ENCODE results near the gene VCX2.
"Not testable (repeated sequence)": the region's sequence is repeated elsewhere in the genome, so short reads cannot be mapped to it uniquely, and the experiment has no call there.

Gene VCX2

DNA sequence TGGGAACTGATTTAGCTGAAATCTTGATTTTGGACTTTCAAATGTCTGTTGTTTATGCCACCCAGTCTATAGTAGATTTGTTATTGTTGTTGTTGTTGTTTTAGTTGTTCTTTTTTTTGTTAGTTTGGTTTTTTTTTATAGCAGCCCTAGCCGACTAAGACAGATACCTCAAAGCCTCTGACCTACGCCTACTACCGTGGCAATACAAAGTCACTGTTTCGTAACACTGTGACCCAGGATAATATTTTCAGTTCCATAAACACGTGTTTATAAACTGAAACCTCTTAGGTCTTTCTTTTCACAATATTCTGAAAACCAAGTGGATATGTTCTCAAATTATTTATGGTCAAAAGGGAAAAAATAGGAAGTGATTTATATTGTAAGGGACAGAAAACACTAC, 32.8 kb downstream of the VCX2 start:
- TF ChIP-seq POLR2AphosphoS5 (IDR thresholded peaks at IDR 0.05; ENCODE audit: borderline replicate concordance, low read depth, low read length) (no peak), EZH2 (IDR thresholded peaks at IDR 0.05) (no peak), FOXP2 (optimal IDR thresholded peaks at IDR 0.05; ENCODE audit: control extremely low read depth, extremely low read length, insufficient read depth) (no peak)
- DNase-seq (ENCODE audit: low read depth, low spot score), result no peak
- no peak overlapping the region for H3K9ac ChIP-seq (ENCODE audit: insufficient read length)
- H3K27ac ChIP-seq, result no peak overlapping the region
- H3K9me3 ChIP-seq (ENCODE audit: low read depth, low read length), result no peaks in the 10 kb centered on the region
- H3K36me3 ChIP-seq (ENCODE audit: insufficient read depth, low read length), result no peaks in the 10 kb centered on the region
- H3K4me3 ChIP-seq, result no peak overlapping the region

DNA sequence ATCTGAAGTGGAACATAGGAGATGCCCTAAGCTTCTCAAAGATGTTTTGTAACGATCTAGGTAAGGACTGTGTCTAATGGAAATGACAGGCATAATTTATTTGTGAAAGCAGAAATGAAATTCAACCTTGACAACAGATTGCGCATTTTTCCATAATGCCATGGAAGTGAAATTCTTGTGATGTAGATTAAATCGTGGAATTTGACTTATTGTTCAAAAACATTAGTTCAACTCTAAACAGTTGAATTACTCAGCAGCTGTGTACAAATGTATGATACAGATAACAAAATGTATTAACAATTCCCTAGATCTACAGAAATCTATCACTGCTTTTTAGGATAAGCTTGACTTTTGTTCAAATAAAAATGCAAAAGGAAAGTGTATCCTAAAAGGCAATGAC, 44.4 kb downstream of the VCX2 start:
- Histone ChIP-seq H3K9me3 (ENCODE audit: low read depth, low read length) (no peaks in the 10 kb centered on the region), H3K9ac (ENCODE audit: insufficient read length) (no peak overlapping the region), H3K4me3 (no peak overlapping the region), H3K27ac (no peak overlapping the region), H3K36me3 (ENCODE audit: insufficient read depth, low read length) (no peaks in the 10 kb centered on the region)
- TF ChIP-seq POLR2AphosphoS5 (IDR thresholded peaks at IDR 0.05; ENCODE audit: borderline replicate concordance, low read depth, low read length) (no peak), EZH2 (IDR thresholded peaks at IDR 0.05) (no peak), FOXP2 (optimal IDR thresholded peaks at IDR 0.05; ENCODE audit: control extremely low read depth, extremely low read length, insufficient read depth) (no peak)
- DNase-seq (ENCODE audit: low read depth, low spot score), result no peak

DNA sequence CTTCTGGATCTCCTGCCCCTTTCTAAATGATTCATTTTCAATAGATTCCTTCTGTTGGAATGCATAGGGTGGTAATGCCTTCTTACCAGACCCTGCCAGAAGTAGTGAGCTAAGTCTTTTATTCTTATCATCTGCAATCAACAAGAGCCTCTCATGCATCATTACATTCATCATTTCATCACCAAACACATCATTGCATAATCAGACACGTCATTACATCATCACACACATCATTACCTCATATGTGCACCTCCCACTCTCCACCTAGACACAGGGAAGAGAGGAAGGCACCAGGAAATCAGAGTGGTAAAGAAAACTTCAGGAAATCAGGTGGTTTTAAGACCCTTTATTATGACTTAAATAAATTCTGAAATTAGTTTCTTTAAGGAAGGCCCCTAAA, 45.0 kb downstream of the VCX2 start:
- H3K36me3 ChIP-seq (ENCODE audit: insufficient read depth, low read length), result no peaks in the 10 kb centered on the region
- H3K27ac ChIP-seq, result no peak overlapping the region
- H3K9me3 ChIP-seq (ENCODE audit: low read depth, low read length), result no peaks in the 10 kb centered on the region
- H3K4me3 ChIP-seq, result no peak overlapping the region
- TF ChIP-seq POLR2AphosphoS5 (IDR thresholded peaks at IDR 0.05; ENCODE audit: borderline replicate concordance, low read depth, low read length) (no peak), FOXP2 (optimal IDR thresholded peaks at IDR 0.05; ENCODE audit: control extremely low read depth, extremely low read length, insufficient read depth) (no peak), EZH2 (IDR thresholded peaks at IDR 0.05) (no peak)
- no peak for DNase-seq (ENCODE audit: low read depth, low spot score)
- no peak overlapping the region for H3K9ac ChIP-seq (ENCODE audit: insufficient read length)

DNA sequence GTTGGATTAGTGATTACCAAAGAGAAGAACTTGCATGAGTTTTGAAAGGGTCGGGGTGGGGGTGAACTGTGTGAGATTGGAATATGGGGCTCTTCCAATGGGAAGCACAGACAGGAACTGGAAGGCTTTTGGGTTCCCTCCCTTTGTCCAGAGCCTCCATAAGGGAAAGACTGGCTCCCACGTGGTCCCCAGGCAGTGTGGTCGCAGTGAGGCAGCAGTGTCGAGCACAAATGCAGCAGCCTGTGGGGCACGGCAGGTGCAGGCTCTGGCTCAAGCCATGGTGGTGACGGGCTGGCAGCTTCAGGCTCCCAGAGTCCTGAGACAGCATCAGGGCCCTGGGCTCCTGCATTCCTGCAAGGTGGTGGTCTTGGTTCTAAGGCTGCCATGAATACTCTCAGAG, 45.5 kb downstream of the VCX2 start:
- Histone ChIP-seq H3K9ac (ENCODE audit: insufficient read length) (no peak overlapping the region), H3K27ac (no peak overlapping the region), H3K4me3 (no peak overlapping the region), H3K36me3 (ENCODE audit: insufficient read depth, low read length) (no peaks in the 10 kb centered on the region), H3K9me3 (ENCODE audit: low read depth, low read length) (no peaks in the 10 kb centered on the region)
- no peak for DNase-seq (ENCODE audit: low read depth, low spot score)
- TF ChIP-seq POLR2AphosphoS5 (IDR thresholded peaks at IDR 0.05; ENCODE audit: borderline replicate concordance, low read depth, low read length) (no peak), EZH2 (IDR thresholded peaks at IDR 0.05) (no peak), FOXP2 (optimal IDR thresholded peaks at IDR 0.05; ENCODE audit: control extremely low read depth, extremely low read length, insufficient read depth) (no peak)

DNA sequence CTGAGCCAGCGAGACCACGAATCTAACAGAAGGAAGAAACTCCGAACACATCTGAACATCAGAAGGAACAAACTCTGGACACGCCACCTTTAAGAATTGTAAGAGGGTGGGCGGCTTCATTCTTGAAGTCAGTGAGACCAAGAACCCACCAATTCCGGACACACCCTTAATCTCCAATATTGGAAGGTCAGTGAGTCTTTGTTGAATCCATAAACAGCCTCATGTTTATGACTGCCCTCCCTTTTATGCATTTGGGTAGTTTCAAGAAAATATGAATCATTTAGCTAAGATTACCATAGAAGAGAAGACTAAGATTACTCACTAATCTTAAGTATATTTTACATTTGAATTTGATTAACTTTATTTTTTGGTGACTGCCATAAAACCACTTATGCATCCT, 48.5 kb downstream of the VCX2 start:
- Histone ChIP-seq H3K4me3 (no peak overlapping the region), H3K36me3 (ENCODE audit: insufficient read depth, low read length) (no peaks in the 10 kb centered on the region), H3K27ac (no peak overlapping the region), H3K9ac (ENCODE audit: insufficient read length) (no peak overlapping the region), H3K9me3 (ENCODE audit: low read depth, low read length) (no peaks in the 10 kb centered on the region)
- no peak for TF ChIP-seq EZH2 (IDR thresholded peaks at IDR 0.05)
- TF ChIP-seq FOXP2 (optimal IDR thresholded peaks at IDR 0.05; ENCODE audit: control extremely low read depth, extremely low read length, insufficient read depth), result no peak
- TF ChIP-seq POLR2AphosphoS5 (IDR thresholded peaks at IDR 0.05; ENCODE audit: borderline replicate concordance, low read depth, low read length), result no peak
- DNase-seq (ENCODE audit: low read depth, low spot score), result no peak

DNA sequence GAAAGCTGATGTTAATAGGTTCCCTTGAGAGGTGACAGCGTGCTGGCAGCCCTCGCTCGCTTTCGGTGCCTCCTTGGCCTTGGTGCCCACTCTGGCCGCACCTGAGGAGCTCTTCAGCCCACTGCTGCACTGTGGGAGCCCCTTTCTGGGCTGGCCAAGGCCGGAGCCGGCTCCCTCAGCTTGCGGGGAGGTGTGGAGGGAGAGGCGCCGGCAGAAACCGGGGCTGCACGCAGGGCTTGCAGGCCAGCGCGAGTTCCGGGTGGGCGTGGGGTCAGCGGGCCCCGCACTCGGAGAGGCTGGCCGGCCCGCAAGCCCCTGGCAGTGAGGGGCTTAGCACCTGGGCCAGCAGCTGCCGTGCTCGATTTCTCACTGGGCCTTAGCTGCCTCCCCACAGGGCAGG, 49.7 kb downstream of the VCX2 start:
- not testable (repeated sequence) for DNase-seq (ENCODE audit: low read depth, low spot score); H3K27ac ChIP-seq; H3K9me3 ChIP-seq (ENCODE audit: low read depth, low read length); H3K4me3 ChIP-seq; H3K9ac ChIP-seq (ENCODE audit: insufficient read length); H3K36me3 ChIP-seq (ENCODE audit: insufficient read depth, low read length)
